ENCODE measurements around the gene MEP1B. TPM values are rescaled to one million over a fixed set of nuclear protein-coding genes. Genes with fewer than 3 reads are reported as not detected.

MEP1B gene
- total RNA-seq, 3 donors from 2014 or later, result 0.15 to 0.33 TPM; not detected in 1

GRCh38 chr18:32257084-32257785, 67.4 kb downstream of the MEP1B start:
- no peaks in the 10 kb centered on the region for H3K4me1 ChIP-seq
- no peaks in the 10 kb centered on the region for H3K9me3 ChIP-seq
- no peak for TF ChIP-seq POLR2AphosphoS5 (IDR thresholded peaks at IDR 0.05)
- TF ChIP-seq POLR2A (IDR thresholded peaks at IDR 0.05), result no peak
- TF ChIP-seq CTCF (IDR thresholded peaks at IDR 0.05), result no peak
- DNase-seq (ENCODE audit: low spot score in 2 of 2), result no peak
- H3K4me3 ChIP-seq, result no peak overlapping the region
- intact Hi-C loops (cut with DNase I; ENCODE audit: low total_unique reads), result no loop called here
- H3K36me3 ChIP-seq, result no peaks in the 10 kb centered on the region
- no peaks in the 10 kb centered on the region for H3K27me3 ChIP-seq
- no peak overlapping the region for H3K27ac ChIP-seq

- no peaks in the 10 kb centered on the region for H3K36me3 ChIP-seq
- no peak for DNase-seq (ENCODE audit: low spot score in 2 of 2)
- H3K27ac ChIP-seq, result no peak overlapping the region
- no peaks in the 10 kb centered on the region for H3K9me3 ChIP-seq
- H3K4me1 ChIP-seq, result no peaks in the 10 kb centered on the region
- TF ChIP-seq POLR2AphosphoS5 (IDR thresholded peaks at IDR 0.05), result no peak
- TF ChIP-seq CTCF (IDR thresholded peaks at IDR 0.05), result no peak
- TF ChIP-seq POLR2A (IDR thresholded peaks at IDR 0.05), result no peak
- no peak overlapping the region for H3K4me3 ChIP-seq
- no peaks in the 10 kb centered on the region for H3K27me3 ChIP-seq
- intact Hi-C loops (cut with DNase I; ENCODE audit: low total_unique reads), result no loop called here
These were observed 68.3 kb downstream of the MEP1B start for GRCh38 chr18:32258148-32258547.

GRCh38 chr18:32258558-32259204, 68.8 kb downstream of the MEP1B start:
- no peak for DNase-seq (ENCODE audit: low spot score in 2 of 2)
- Histone ChIP-seq H3K36me3 (no peaks in the 10 kb centered on the region), H3K4me1 (no peaks in the 10 kb centered on the region), H3K9me3 (no peaks in the 10 kb centered on the region), H3K27ac (no peak overlapping the region), H3K4me3 (no peak overlapping the region), H3K27me3 (no peaks in the 10 kb centered on the region)
- TF ChIP-seq POLR2A (IDR thresholded peaks at IDR 0.05), result no peak
- TF ChIP-seq CTCF (IDR thresholded peaks at IDR 0.05), result no peak
- no peak for TF ChIP-seq POLR2AphosphoS5 (IDR thresholded peaks at IDR 0.05)
- intact Hi-C loops (cut with DNase I; ENCODE audit: low total_unique reads), result no loop called here

GRCh38 chr18:32259553-32259952, 69.7 kb downstream of the MEP1B start:
- Histone ChIP-seq H3K4me1 (no peaks in the 10 kb centered on the region), H3K36me3 (no peaks in the 10 kb centered on the region), H3K27ac (no peak overlapping the region), H3K9me3 (no peaks in the 10 kb centered on the region), H3K27me3 (no peaks in the 10 kb centered on the region), H3K4me3 (no peak overlapping the region)
- intact Hi-C loops (cut with DNase I; ENCODE audit: low total_unique reads), result no loop called here
- DNase-seq (ENCODE audit: low spot score in 2 of 2), result no peak
- TF ChIP-seq POLR2AphosphoS5 (IDR thresholded peaks at IDR 0.05), result no peak
- TF ChIP-seq POLR2A (IDR thresholded peaks at IDR 0.05), result no peak
- TF ChIP-seq CTCF (IDR thresholded peaks at IDR 0.05), result no peak

GRCh38 chr18:32261003-32261402, 71.2 kb downstream of the MEP1B start:
- no peak for DNase-seq (ENCODE audit: low spot score in 2 of 2)
- Histone ChIP-seq H3K9me3 (no peaks in the 10 kb centered on the region), H3K27ac (no peak overlapping the region), H3K27me3 (no peaks in the 10 kb centered on the region), H3K4me1 (no peaks in the 10 kb centered on the region), H3K4me3 (no peak overlapping the region), H3K36me3 (no peaks in the 10 kb centered on the region)
- no peak for TF ChIP-seq POLR2A (IDR thresholded peaks at IDR 0.05)
- intact Hi-C loops (cut with DNase I; ENCODE audit: low total_unique reads), result no loop called here
